22Rv1 (cell line): ENCODE results near the gene NUP210.

Experiments
- H3K27ac ChIP-seq: fragments of 450-650 bp; 2 replicates; pipeline ENCODE4 v1.5.1; 2017
- ZFX ChIP-seq: fragments of 450-650 bp; IDR thresholded peaks from 2 replicates; pipeline ENCODE4 v1.6.1; 2017; ENCODE audit warnings: antibody characterized with exemption, borderline replicate concordance
- TF ChIP-seq, protein P1 (sequence below): fragments of 450-650 bp; IDR thresholded peaks from 2 replicates; pipeline ENCODE4 v1.5.1; 2017; ENCODE audit warnings: mild to moderate bottlenecking

The NUP210 gene

DNA sequence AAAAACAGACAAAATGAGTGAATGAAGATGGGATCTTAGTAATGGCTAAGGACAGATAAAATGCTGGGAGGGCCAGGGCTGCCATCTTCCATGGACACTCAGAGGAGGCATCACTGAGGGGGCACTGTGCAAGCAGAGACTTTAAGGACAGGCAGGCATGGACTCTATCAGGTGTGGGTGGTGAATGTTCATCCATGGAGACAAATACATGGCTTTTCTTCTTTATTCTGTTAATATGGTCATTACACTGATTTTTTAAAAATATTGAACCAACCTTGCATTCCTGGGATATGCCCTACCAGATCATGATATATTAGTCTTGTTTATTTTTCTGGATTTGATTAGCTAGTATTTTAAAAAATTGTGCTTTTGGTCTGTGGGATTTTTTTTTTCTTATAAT lies 12.2 kb downstream of the NUP210 start:
- no peak for TF ChIP-seq ZFX
- TF ChIP-seq, protein P1, sequence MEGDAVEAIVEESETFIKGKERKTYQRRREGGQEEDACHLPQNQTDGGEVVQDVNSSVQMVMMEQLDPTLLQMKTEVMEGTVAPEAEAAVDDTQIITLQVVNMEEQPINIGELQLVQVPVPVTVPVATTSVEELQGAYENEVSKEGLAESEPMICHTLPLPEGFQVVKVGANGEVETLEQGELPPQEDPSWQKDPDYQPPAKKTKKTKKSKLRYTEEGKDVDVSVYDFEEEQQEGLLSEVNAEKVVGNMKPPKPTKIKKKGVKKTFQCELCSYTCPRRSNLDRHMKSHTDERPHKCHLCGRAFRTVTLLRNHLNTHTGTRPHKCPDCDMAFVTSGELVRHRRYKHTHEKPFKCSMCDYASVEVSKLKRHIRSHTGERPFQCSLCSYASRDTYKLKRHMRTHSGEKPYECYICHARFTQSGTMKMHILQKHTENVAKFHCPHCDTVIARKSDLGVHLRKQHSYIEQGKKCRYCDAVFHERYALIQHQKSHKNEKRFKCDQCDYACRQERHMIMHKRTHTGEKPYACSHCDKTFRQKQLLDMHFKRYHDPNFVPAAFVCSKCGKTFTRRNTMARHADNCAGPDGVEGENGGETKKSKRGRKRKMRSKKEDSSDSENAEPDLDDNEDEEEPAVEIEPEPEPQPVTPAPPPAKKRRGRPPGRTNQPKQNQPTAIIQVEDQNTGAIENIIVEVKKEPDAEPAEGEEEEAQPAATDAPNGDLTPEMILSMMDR, result no peak
- no peak overlapping the region for H3K27ac ChIP-seq

- no peak overlapping the region for H3K27ac ChIP-seq
- TF ChIP-seq ZFX, result no peak
- TF ChIP-seq, protein P1, result no peak
These were observed 12.6 kb downstream of the NUP210 start for GRCh38 chr3:13407475-13407874.

- TF ChIP-seq ZFX, result no peak
- TF ChIP-seq, protein P1, result no peak
- H3K27ac ChIP-seq, result no peak overlapping the region
These were observed 13.9 kb downstream of the NUP210 start for GRCh38 chr3:13406190-13406589.

DNA sequence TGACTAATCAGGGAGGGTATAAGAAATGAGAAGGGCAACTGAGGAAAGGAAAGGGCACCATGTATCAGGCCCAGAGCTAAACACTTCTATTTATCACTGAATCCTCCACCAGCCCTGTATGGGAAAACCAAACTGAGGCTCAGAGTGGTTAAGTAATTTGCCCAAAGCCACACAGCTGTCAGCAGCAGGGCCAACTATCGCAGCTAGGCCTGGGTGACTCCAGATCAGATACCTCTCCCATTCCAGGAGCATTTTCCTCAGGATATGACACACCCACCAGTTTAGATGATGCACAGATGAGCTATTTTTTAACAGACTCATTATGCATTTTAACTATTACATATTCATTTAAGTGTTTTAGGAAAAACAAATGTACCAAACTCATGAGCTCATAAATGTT lies 14.5 kb downstream of the NUP210 start:
- H3K27ac ChIP-seq, result no peak overlapping the region
- TF ChIP-seq, protein P1, result no peak
- no peak for TF ChIP-seq ZFX

DNA sequence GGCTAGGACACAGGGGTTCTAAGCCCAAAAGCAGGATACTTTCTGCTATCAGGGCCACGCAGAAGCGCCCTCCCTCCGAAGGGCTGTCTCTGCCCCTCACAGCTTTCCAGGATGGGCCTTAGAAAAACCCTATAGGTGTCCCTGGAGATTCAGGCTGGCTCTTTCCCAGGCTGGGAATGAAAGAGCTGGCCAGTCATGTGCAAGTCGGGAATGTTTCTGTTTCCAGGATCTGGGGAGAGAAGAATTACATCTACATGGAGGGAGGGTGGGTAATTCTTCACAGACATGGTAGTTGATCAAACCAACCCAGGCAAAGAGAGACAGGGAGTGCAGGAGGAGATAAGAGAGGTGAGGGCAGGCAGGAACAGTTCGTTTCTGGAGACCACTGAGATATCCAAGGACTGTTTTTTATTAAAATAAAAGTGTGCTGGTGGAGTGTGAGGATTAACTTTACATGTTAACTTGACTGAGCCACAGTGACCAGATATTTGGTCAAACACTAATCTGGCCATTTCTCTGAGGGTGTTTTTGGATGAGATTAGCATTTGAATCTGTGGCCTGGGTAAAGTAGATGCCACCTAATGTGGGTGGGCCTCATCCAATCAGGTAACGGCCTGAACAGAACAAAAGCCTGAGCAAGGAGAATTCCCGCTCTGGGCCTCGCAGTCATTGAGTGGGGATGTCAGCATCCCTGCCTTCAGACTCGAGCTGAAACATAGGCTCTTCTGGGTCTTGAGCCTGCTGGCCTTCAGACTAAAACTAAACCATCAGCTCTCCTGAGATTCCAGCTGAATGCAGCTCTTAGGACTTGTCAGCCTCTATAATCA lies 15.3 kb downstream of the NUP210 start:
- no peak overlapping the region for H3K27ac ChIP-seq
- no peak for TF ChIP-seq ZFX
- TF ChIP-seq, protein P1, result no peak

GRCh38 chr3:13403847-13404246 lies 16.3 kb downstream of the NUP210 start:
- H3K27ac ChIP-seq, result no peak overlapping the region
- no peak for TF ChIP-seq ZFX
- TF ChIP-seq, protein P1, result no peak

DNA sequence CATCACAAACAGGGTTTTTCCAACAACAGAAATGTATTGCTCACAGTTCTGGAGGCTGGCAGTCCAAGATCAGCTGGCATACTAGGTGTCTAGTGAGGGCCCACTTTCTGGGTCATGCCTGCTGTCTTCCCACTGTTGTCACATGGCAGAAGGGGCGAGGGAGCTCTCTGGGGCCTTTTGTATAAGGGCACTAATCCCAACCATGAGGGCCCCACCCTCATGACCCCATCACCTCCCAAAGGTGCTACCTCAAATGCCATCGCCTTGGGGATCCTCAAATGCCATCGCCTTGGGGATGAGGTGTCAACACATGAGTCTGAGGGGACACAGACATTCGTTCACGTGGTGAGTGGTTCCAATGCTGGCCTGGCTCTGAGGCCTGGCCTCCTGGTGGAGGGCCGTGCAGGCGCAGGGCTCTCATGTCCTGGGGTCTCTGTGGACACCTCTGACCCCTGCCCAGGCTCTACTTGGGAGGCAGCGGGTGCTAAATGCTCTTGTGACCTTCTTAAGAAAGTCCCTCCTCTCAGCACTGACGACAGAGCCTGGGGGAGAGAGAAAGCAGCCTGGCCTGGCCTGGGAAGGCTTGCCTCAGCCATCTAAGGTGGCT lies 16.8 kb downstream of the NUP210 start:
- TF ChIP-seq, protein P1, result no peak
- no peak for TF ChIP-seq ZFX
- no peak overlapping the region for H3K27ac ChIP-seq
